A673 (cell line): ENCODE measurements around the gene DOCK8. TPM values are rescaled to one million over a fixed set of nuclear protein-coding genes. Genes with fewer than 3 reads are reported as not detected.

Experiments
- BruUV-seq: library from RNA; stranded (reverse); fragments of 400-500 nt; replicated peaks from 2 replicates; lab custom pipeline; 2021; lab: Mats Ljungman, UMichigan
- CTCF ChIA-PET: fragments of 300-600 bp; sonication (Branson Sonifier 250); formaldehyde crosslinking; loops from one replicate; lab custom pipeline; 2022; ENCODE audit warnings: antibody characterized with exemption; lab: Charles Lee
- POLR2A ChIA-PET: fragments of 300-600 bp; sonication (Branson Sonifier 250); formaldehyde crosslinking; loops from one replicate; lab custom pipeline; 2022; ENCODE audit warnings: antibody characterized with exemption; ENCODE audit not compliant: low non-redundant PET; lab: Charles Lee
- DNase-seq: peaks from one replicate; pipeline ENCODE4 v3.0.0-alpha.2; 2015; ENCODE audit warnings: low spot score
- H3K27ac ChIP-seq: fragments of 200-600 bp; sonication (generic); 2 replicates; pipeline ENCODE4 v1.5.1; 2016; ENCODE audit warnings: mixed run types, low read depth, mild to moderate bottlenecking, mixed read lengths, antibody characterized with exemption, low read length; ENCODE audit not compliant: poor library complexity, severe bottlenecking
- H3K27me3 ChIP-seq: fragments of 200-600 bp; sonication (generic); replicated peaks from 2 replicates; pipeline ENCODE4 v1.6.1; 2017; ENCODE audit warnings: mixed run types, low read depth, mild to moderate bottlenecking, mixed read lengths, antibody characterized with exemption, low read length; ENCODE audit not compliant: insufficient read depth, poor library complexity
- H3K36me3 ChIP-seq: fragments of 200-600 bp; sonication (generic); 2 replicates; pipeline ENCODE4 v1.6.1; 2016; ENCODE audit warnings: mixed run types, mild to moderate bottlenecking, mixed read lengths, antibody characterized with exemption, low read length; ENCODE audit not compliant: insufficient read depth, poor library complexity, severe bottlenecking
- H3K4me1 ChIP-seq: fragments of 200-600 bp; sonication (generic); 2 replicates; pipeline ENCODE4 v1.6.1; 2017; ENCODE audit warnings: mixed run types, mild to moderate bottlenecking, mixed read lengths, antibody characterized with exemption, low read length; ENCODE audit not compliant: insufficient read depth, poor library complexity, severe bottlenecking
- H3K4me3 ChIP-seq: fragments of 200-600 bp; sonication (generic); 2 replicates; pipeline ENCODE4 v1.5.1; 2016; ENCODE audit warnings: low read depth, mixed run types, mild to moderate bottlenecking, mixed read lengths, low read length; ENCODE audit not compliant: poor library complexity, severe bottlenecking
- H3K9me3 ChIP-seq: fragments of 200-600 bp; sonication (generic); 2 replicates; pipeline ENCODE4 v1.6.1; 2016; ENCODE audit warnings: mixed run types, low read depth, mild to moderate bottlenecking, mixed read lengths, antibody characterized with exemption, low read length; ENCODE audit not compliant: poor library complexity, severe bottlenecking
- CTCF ChIP-seq: fragments of 300-800, 200-600 bp; sonication (generic); conservative IDR thresholded peaks from 2 replicates; pipeline ENCODE4 v1.5.1; 2017; ENCODE audit warnings: low read depth, mild to moderate bottlenecking, antibody characterized with exemption, low read length, moderate library complexity, mixed read lengths
- EZH2 ChIP-seq: fragments of 200-600 bp; sonication (generic); IDR thresholded peaks from 2 replicates; pipeline ENCODE4 v1.6.1; 2017; ENCODE audit warnings: borderline replicate concordance, low read depth, mild to moderate bottlenecking, mixed read lengths, antibody characterized with exemption, low read length; ENCODE audit not compliant: poor library complexity, severe bottlenecking
- intact Hi-C: fragments of 100-400 bp; cut with micrococcal nuclease; formaldehyde crosslinking; loops from one replicate; pipeline ENCODE4 v1.10.0; 2022; ENCODE audit not compliant: unreplicated experiment
- total RNA-seq: library from RNA; stranded (reverse); gene quantifications from 2 replicates; pipeline ENCODE4 v1.2.3, GENCODE V29; 2021

Gene DOCK8
- total RNA-seq, 1 experiment from 2014 or later: not detected

- no peak for DNase-seq
- intact Hi-C loops: no loop called here
- ChIA-PET CTCF (no interaction called here), POLR2A (no interaction called here)
- Histone ChIP-seq H3K9me3 (no peaks in the 10 kb centered on the region), H3K27me3 (peaks cover 19% of the 10 kb centered on the region), H3K4me1 (no peaks in the 10 kb centered on the region), H3K27ac (no peak overlapping the region), H3K36me3 (no peaks in the 10 kb centered on the region), H3K4me3 (no peak overlapping the region)
- TF ChIP-seq EZH2 (no peak), CTCF (no peak)
- no TSS peak for BruUV-seq
These were observed 297.2 kb downstream of the DOCK8 start for GRCh38 chr9:511861-512260.

- POLR2A ChIA-PET: no interaction called here
- Histone ChIP-seq H3K4me1 (no peaks in the 10 kb centered on the region), H3K27me3 (peaks cover 16% of the 10 kb centered on the region), H3K9me3 (no peaks in the 10 kb centered on the region), H3K36me3 (no peaks in the 10 kb centered on the region), H3K4me3 (no peak overlapping the region), H3K27ac (no peak overlapping the region)
- TF ChIP-seq CTCF (no peak), EZH2 (no peak)
- intact Hi-C loops: no loop called here
- no peak for DNase-seq
- CTCF ChIA-PET: no interaction called here
- BruUV-seq: no TSS peak
These were observed 298.0 kb downstream of the DOCK8 start for GRCh38 chr9:512555-513272.

Other genes starting within 250 kb of the DOCK8 start
- gene WASHC1, start 185.4 kb upstream of the DOCK8 start, total RNA-seq: 21.1 TPM in 2 replicates
- gene FOXD4, start 96.4 kb upstream of the DOCK8 start, total RNA-seq: 0.39 TPM in 1 of 2 replicates, not detected in the other
- gene ZNG1A, start 35.8 kb upstream of the DOCK8 start, total RNA-seq: 45.8 and 50.7 TPM in 2 replicates